ENCODE data around the gene EEF2KMT. TPM values are rescaled to one million over a fixed set of nuclear protein-coding genes. Genes with fewer than 3 reads are reported as not detected.

The EEF2KMT gene
- total and polyA plus RNA-seq, 2 of the 13 experiments (the other 11 are each of a cell fraction or from before 2014, with no cell fraction given): 10.7 to 26.9 TPM

GRCh38 chr16:5071341-5071680, 26.3 kb downstream of the EEF2KMT start (continued):
- TF ChIP-seq DDIT3 (CRISPR knock-in tag; IDR thresholded peaks at IDR 0.05) (0 out of 2 replicates have a peak, but pooled peaks have one; percentile 29), ZSCAN25 (CRISPR knock-in tag; IDR thresholded peaks at IDR 0.05) (no peak), SUZ12 (IDR thresholded peaks at IDR 0.05; ENCODE audit: low read depth, low read length) (no peak), BRF2 (CRISPR knock-in tag; IDR thresholded peaks at IDR 0.05) (no peak), ZNF180 (CRISPR knock-in tag; IDR thresholded peaks at IDR 0.05; ENCODE audit: borderline replicate concordance, low read depth) (no peak), ZBTB46 (CRISPR knock-in tag; IDR thresholded peaks at IDR 0.05; ENCODE audit: borderline replicate concordance) (no peak), ELF4 (CRISPR knock-in tag; IDR thresholded peaks at IDR 0.05; ENCODE audit: borderline replicate concordance) (peak; percentile 92; the same call in 1 of the 2 replicates)

GRCh38 chr16:5070431-5071186, 27.0 kb downstream of the EEF2KMT start:
- Histone ChIP-seq H3K9ac (ENCODE audit: insufficient read depth, low read depth, low read length) (peak overlapping the region; percentile 85; the same call in 1 of the 2 replicates), H3K4me3 (replicated peaks in 1 of 3; ENCODE audit: insufficient read depth in 1 of 3, low read depth in 2 of 3, low read length in 3 of 3) (no peak overlapping the region), H3K79me2 (ENCODE audit: insufficient read depth, low read length) (peaks cover 23% of the 10 kb centered on the region), H3K9me3 (ENCODE audit: low read length) (no peaks in the 10 kb centered on the region), H4K20me1 (ENCODE audit: insufficient read depth, low read length) (no peaks in the 10 kb centered on the region), H2AFZ (ENCODE audit: low read length) (peak overlapping the region; percentile 73), H3K36me3 (replicated peaks in 1 of 2; ENCODE audit: control insufficient read depth in 1 of 2, insufficient read depth in 2 of 2, low read length in 2 of 2) (peaks cover 7 to 21% of the 10 kb centered on the region in 2 experiments), H3K4me2 (ENCODE audit: low read depth, low read length) (peak overlapping the region; percentile 95; the same call in 1 of the 2 replicates), H3K27me3 (ENCODE audit: control insufficient read depth in 1 of 2, insufficient read depth in 2 of 2, low read length in 2 of 2) (peaks cover 0 to 4% of the 10 kb centered on the region in 2 experiments; a peak in 1 of 5 replicates), H3K4me1 (ENCODE audit: insufficient read depth, low read length) (peaks cover 32% of the 10 kb centered on the region), H3K27ac (ENCODE audit: extremely low read length, insufficient read depth, low read length) (no peak overlapping the region)
- ATAC-seq: no peak
- ChIA-PET CTCF (ENCODE audit: low intra/inter-chr PET ratio, low total read pairs) (no interaction called here), POLR2A (interaction anchor here (0.9 to 2.2 kb wide), 2 partner anchors 35 to 113 kb away, joined by 4 to 10 read pairs; partner anchors contain the start of gene SEC14L5)
- no peak for FAIRE-seq
- intact Hi-C loops (cut with micrococcal nuclease; ENCODE audit: unreplicated experiment) (loop anchor here (5.0 kb wide), 2 partner anchors 33 to 113 kb away; partner anchors contain the start of gene SEC14L5), in situ Hi-C loops (cut with HindIII; ENCODE audit: extremely low pct_ligation_motif_present, low pct_unique_long_range_greater_than_20kb) (no loop called here)
- no peak for DNase-seq (ENCODE audit: low spot score)
- 70% methylated on average over 15 of the region's 15 CpGs for WGBS (ENCODE audit: low lambda C conversion rate)
- no TSS peak for BruUV-seq (replicated peaks)
- no peak for TF ChIP-seq CHD2 (IDR thresholded peaks at IDR 0.05; ENCODE audit: low read depth, low read length)
- no peak for TF ChIP-seq MIER2 (CRISPR knock-in tag; IDR thresholded peaks at IDR 0.05)
- peak; percentile 9; the same call in 1 of the 2 replicates for TF ChIP-seq HIVEP1 (CRISPR knock-in tag; IDR thresholded peaks at IDR 0.05)
- TF ChIP-seq DPF2 (CRISPR knock-in tag; IDR thresholded peaks at IDR 0.05; ENCODE audit: borderline replicate concordance, low read depth): 0 out of 2 replicates have a peak, but pooled peaks have one; percentile 22
- no peak for TF ChIP-seq HNF1A (IDR thresholded peaks at IDR 0.05; ENCODE audit: low read depth)
- 0 out of 2 replicates have a peak, but pooled peaks have one; percentile 14 for TF ChIP-seq HNF1A (CRISPR knock-in tag; IDR thresholded peaks at IDR 0.05; ENCODE audit: borderline replicate concordance)
